Esophagus (tissue), 2 donors: Measurements from ENCODE around the gene PPP2R5D. TPM values are rescaled to one million over a fixed set of nuclear protein-coding genes. Genes with fewer than 3 reads are reported as not detected.

Source experiments
- H3K27ac ChIP-seq, 2 donors: one replicate each; pipeline ENCODE4 v1.5.1; 2013; ENCODE audit warnings: low read depth in 2 of 2, mild to moderate bottlenecking in 2 of 2, inconsistent platforms in 1 of 2, low read length in 1 of 2, moderate library complexity in 1 of 2
- H3K27me3 ChIP-seq, 2 donors: one replicate each; pipeline ENCODE4 v1.6.1; 2013; ENCODE audit warnings: low read length in 2 of 2, control low read depth in 1 of 2, mild to moderate bottlenecking in 1 of 2; ENCODE audit not compliant: insufficient read depth in 2 of 2, control insufficient read depth in 1 of 2
- H3K36me3 ChIP-seq, 2 donors: one replicate each; pipeline ENCODE4 v1.6.1; 2013; ENCODE audit warnings: low read length in 1 of 2; ENCODE audit not compliant: control insufficient read depth in 2 of 2, insufficient read depth in 2 of 2
- H3K4me1 ChIP-seq, 2 donors: one replicate each; pipeline ENCODE4 v1.6.1; 2013; ENCODE audit warnings: low read length in 1 of 2; ENCODE audit not compliant: control insufficient read depth in 2 of 2, insufficient read depth in 2 of 2
- H3K4me3 ChIP-seq, 2 donors: one replicate each; pipeline ENCODE4 v1.5.1; 2013; ENCODE audit warnings: low read length in 2 of 2, mild to moderate bottlenecking in 2 of 2, low read depth in 1 of 2, moderate library complexity in 1 of 2
- H3K9me3 ChIP-seq, 2 donors: one replicate each; pipeline ENCODE4 v1.6.1; 2013; ENCODE audit warnings: mild to moderate bottlenecking in 2 of 2, low read depth in 1 of 2, low read length in 1 of 2, moderate library complexity in 1 of 2; ENCODE audit not compliant: control insufficient read depth in 2 of 2, insufficient read depth in 1 of 2
- WGBS, 2 donors: extraction: QIAGEN DNeasy Blood & Tissue Kit; methylation state at CpG; one replicate each; pipeline ENCODE4 v1.1.7; 2013; 5-methylcytosine and 5-hydroxymethylcytosine counted together
- polyA plus RNA-seq, 2 donors: library from polyadenylated mRNA; stranded (reverse); fragments of 200-250 nt; gene quantifications; one replicate each; pipeline ENCODE4 v1.2.3, GENCODE V29; 2013
- donor health status: healthy with polysubstance abuse.
- donor health status: Bipolar disorder and iron deficiency.

The PPP2R5D gene
- polyA plus RNA-seq, 2 donors, result 16.7 to 17.4 TPM

GRCh38 chr6:42970871-42971612, 13.3 kb upstream of the PPP2R5D start:
- WGBS, 2 donors, result 63 to 77% methylated on average over 4 of the region's 4 CpGs
- Histone ChIP-seq H3K36me3 (peaks cover 12 to 26% of the 10 kb centered on the region in 2 donors), H3K4me1 (peaks cover 0 to 7% of the 10 kb centered on the region in 2 donors), H3K27me3 (no peaks in the 10 kb centered on the region), H3K27ac (peak overlapping the region in 1 of 2 donors; percentile 34), H3K9me3 (no peaks in the 10 kb centered on the region), H3K4me3 (no peak overlapping the region)

GRCh38 chr6:42971746-42972327, 12.5 kb upstream of the PPP2R5D start:
- Histone ChIP-seq H3K9me3 (no peaks in the 10 kb centered on the region), H3K27ac (no peak overlapping the region), H3K4me3 (no peak overlapping the region), H3K36me3 (peaks cover 12 to 20% of the 10 kb centered on the region in 2 donors), H3K4me1 (peaks cover 0 to 7% of the 10 kb centered on the region in 2 donors), H3K27me3 (no peaks in the 10 kb centered on the region)
- WGBS, 2 donors, result 85 to 91% methylated on average over 3 of the region's 3 CpGs

- 86 to 92% methylated on average over 3 of the region's 3 CpGs for WGBS, 2 donors
- Histone ChIP-seq H3K4me3 (no peak overlapping the region), H3K27me3 (no peaks in the 10 kb centered on the region), H3K36me3 (peaks cover 4 to 6% of the 10 kb centered on the region in 2 donors), H3K4me1 (peaks cover 0 to 7% of the 10 kb centered on the region in 2 donors), H3K9me3 (no peaks in the 10 kb centered on the region), H3K27ac (no peak overlapping the region)
Observed at GRCh38 chr6:42973926-42974325, 10.4 kb upstream of the PPP2R5D start.

GRCh38 chr6:42974919-42975505, 9.4 kb upstream of the PPP2R5D start:
- Histone ChIP-seq H3K9me3 (no peaks in the 10 kb centered on the region), H3K4me1 (peaks cover 0 to 11% of the 10 kb centered on the region in 2 donors), H3K27ac (no peak overlapping the region), H3K4me3 (no peak overlapping the region), H3K27me3 (no peaks in the 10 kb centered on the region), H3K36me3 (no peaks in the 10 kb centered on the region)
- whole genome bisulfite sequencing, 2 donors, result 62 to 63% methylated on average over 5 of the region's 5 CpGs

- H3K4me1 ChIP-seq, result peaks cover 0 to 10% of the 10 kb centered on the region in 2 donors
- H3K27me3 ChIP-seq, result no peaks in the 10 kb centered on the region
- H3K27ac ChIP-seq, result peak overlapping the region; percentile 87 to 90
- no peaks in the 10 kb centered on the region for H3K36me3 ChIP-seq
- H3K4me3 ChIP-seq, result peak overlapping the region; percentile 71 to 97
- H3K9me3 ChIP-seq, result no peaks in the 10 kb centered on the region
- 0% methylated on average over 28 of the region's 28 CpGs for WGBS, 2 donors
Observed at GRCh38 chr6:42978487-42978838, 5.9 kb upstream of the PPP2R5D start.

- Histone ChIP-seq H3K27me3 (no peaks in the 10 kb centered on the region), H3K27ac (peak within 1 kb of the TSS; percentile 87 to 90), H3K4me1 (peaks cover 3 to 12% of the 10 kb centered on the region in 2 donors), H3K9me3 (no peaks in the 10 kb centered on the region), H3K4me3 (peak within 1 kb of the TSS; percentile 71 to 97), H3K36me3 (no peaks in the 10 kb centered on the region)
- WGBS, 2 donors, result 0% methylated on average over 48 to 59 of the region's 59 CpGs
Observed at GRCh38 chr6:42978839-42979522, 5.4 kb upstream of the PPP2R5D start, which contains the start of gene PEX6. Gene PEX6, minus strand, starts transcription at chr6:42979181. Its CDS starts 31 bp downstream, at chr6:42979150.

- Histone ChIP-seq H3K4me1 (peaks cover 3 to 11% of the 10 kb centered on the region in 2 donors), H3K27me3 (no peaks in the 10 kb centered on the region), H3K27ac (peak overlapping the region; percentile 87 to 90), H3K4me3 (peak overlapping the region; percentile 71 to 97), H3K36me3 (no peaks in the 10 kb centered on the region), H3K9me3 (no peaks in the 10 kb centered on the region)
- WGBS, 2 donors, result 37 to 43% methylated on average over 9 of the region's 9 CpGs
Observed at GRCh38 chr6:42979523-42980177, 4.7 kb upstream of the PPP2R5D start.

GRCh38 chr6:42981836-42982235, 2.5 kb upstream of the PPP2R5D start:
- peaks cover 3 to 21% of the 10 kb centered on the region in 2 donors for H3K4me1 ChIP-seq
- no peaks in the 10 kb centered on the region for H3K36me3 ChIP-seq
- no peak overlapping the region for H3K4me3 ChIP-seq
- no peak overlapping the region for H3K27ac ChIP-seq
- 87 to 89% methylated on average over 5 of the region's 5 CpGs for WGBS, 2 donors
- no peaks in the 10 kb centered on the region for H3K9me3 ChIP-seq
- no peaks in the 10 kb centered on the region for H3K27me3 ChIP-seq

- Histone ChIP-seq H3K27ac (peak overlapping the region; percentile 77 to 83), H3K4me1 (peaks cover 5 to 19% of the 10 kb centered on the region in 2 donors)
- 9 to 11% methylated on average over 13 of the region's 13 CpGs for WGBS, 2 donors
Observed at GRCh38 chr6:42984924-42985475, 630 bp downstream of the PPP2R5D start.

More at GRCh38 chr6:42984924-42985475, 630 bp downstream of the PPP2R5D start:
- H3K36me3 ChIP-seq, result peaks cover 3 to 4% of the 10 kb centered on the region in 2 donors
- H3K27me3 ChIP-seq, result no peaks in the 10 kb centered on the region
- H3K9me3 ChIP-seq, result no peaks in the 10 kb centered on the region
- peak overlapping the region; percentile 72 to 84 for H3K4me3 ChIP-seq
